OCI-LY7 (cell line): ENCODE measurements around the gene COL4A1.

ENCODE experiments used
- CTCF ChIP-seq: fragments of 200-600 bp; sonication (generic); conservative IDR thresholded peaks from 2 replicates; pipeline ENCODE4 v1.5.1; 2014; ENCODE audit warnings: mild to moderate bottlenecking, antibody characterized with exemption, low read length, moderate library complexity, mixed read lengths
- EZH2phosphoT487 ChIP-seq: fragments of 200-600 bp; sonication (generic); IDR thresholded peaks from 2 replicates; pipeline ENCODE4 v1.6.1; 2018; ENCODE audit warnings: low read depth, borderline replicate concordance, mild to moderate bottlenecking, mixed run types, antibody characterized with exemption, low read length, moderate library complexity, mixed read lengths

DNA sequence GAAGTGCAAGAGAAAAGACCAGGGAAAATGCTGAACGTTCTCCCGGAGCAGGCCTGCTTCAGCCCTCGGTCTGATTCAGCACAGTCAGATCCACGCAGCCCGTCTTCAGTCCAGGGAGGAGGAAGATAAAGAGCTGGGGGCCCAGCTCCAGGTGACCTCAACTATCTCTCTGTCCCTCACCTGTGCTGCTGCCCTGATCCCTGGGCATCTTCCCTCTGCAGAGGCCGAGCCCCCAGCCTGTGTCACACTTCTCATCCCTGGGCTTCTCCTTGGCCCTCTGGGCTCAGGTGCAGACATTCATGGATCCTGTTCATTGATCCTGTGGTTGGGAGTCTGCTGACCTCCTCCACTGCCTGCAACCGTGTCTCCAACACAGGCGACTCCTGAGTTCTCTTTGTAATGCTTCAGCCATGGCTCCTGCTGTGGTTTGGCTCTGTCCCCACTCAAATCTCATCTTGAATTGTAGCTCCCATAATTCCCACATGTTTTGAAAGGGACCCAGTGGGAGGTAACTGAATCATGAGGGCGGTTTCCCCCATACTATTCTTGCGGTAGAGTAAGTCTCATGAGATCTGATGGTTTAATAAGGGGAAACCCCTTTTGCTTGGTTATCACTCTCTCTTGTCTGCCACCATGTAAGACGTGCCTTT, 28.0 kb upstream of the COL4A1 start:
- no peak for TF ChIP-seq CTCF
- no peak for TF ChIP-seq EZH2phosphoT487
